ENCODE results near the gene TMEM131L.
"Not testable (repeated sequence)": the region's sequence is repeated elsewhere in the genome, so short reads cannot be mapped to it uniquely, and the experiment has no call there.

Gene TMEM131L

DNA sequence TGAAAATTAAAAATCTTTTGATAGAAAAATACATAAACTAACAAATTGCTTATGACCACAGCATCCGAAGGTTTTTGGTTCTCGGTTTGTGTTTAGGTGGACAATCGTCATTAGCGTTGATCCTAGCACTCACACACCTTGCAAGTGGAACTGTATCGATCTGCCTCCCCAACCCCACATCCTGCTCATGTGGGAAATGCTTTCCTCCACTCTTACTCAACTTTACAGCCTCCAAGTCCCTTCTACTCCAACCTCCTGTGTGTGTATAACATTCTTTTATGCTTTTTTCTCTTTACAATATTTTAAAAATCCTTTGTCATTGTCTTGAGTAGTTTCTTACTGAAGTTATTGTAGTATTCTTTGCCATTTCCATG, 15.6 kb upstream of the TMEM131L start:
- DNase-seq: no peak

DNA sequence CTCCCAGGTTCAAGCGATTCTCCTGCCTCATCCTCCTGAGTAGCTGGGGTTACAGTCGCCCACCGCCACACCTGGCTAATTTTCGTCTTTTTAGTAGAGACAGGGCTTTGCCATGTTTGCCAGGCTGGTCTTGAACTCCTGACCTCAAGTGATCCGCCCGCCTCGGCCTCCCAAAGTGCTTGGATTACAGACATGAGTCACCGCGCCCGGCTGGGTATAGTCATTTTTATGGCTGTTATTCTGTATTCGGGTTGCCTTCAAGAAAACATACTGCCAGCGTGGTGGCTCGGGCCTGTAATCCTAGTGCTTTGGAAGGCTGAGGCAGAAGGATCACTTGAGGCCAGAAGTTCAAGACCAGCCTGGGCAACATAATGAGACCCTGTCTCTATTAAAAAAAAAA, 15.0 kb upstream of the TMEM131L start:
- not testable (repeated sequence) for DNase-seq

DNA sequence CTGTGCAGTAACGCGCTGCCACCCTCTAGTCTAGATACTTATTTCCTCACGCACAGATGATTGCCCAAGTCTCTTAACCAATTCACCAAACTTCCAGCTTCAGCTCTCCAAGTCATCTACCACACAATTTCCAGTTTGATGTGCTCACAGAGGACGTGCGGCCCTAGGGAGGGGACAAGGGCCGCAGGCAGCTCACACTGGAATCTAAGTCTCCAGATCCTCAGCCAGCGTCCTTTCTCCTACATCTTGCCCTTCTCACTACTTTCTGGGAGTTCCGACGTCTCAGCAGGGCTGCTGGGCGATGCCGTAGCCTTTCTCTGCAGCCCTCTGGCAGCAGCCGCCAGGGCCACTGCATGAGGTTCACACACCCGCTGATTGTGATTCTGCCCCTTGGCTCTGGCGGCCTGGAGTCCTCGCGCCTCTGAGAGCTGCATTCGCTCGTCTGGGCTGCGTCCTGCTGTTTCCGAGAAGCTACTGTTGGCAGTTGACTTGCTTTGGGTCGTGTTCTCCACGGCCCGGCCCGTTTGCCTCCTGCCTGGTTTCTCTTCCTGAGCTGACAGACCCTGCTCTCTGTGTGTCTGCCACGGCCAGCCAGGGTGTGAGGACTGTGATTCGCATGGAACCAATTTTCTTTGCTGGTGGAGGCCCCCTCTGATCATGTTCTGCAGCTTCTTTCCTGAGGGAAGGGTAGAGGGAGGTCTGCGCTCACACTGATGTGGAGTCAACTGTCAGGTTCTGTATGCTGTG, 14.1 kb upstream of the TMEM131L start:
- DNase-seq: no peak

DNA sequence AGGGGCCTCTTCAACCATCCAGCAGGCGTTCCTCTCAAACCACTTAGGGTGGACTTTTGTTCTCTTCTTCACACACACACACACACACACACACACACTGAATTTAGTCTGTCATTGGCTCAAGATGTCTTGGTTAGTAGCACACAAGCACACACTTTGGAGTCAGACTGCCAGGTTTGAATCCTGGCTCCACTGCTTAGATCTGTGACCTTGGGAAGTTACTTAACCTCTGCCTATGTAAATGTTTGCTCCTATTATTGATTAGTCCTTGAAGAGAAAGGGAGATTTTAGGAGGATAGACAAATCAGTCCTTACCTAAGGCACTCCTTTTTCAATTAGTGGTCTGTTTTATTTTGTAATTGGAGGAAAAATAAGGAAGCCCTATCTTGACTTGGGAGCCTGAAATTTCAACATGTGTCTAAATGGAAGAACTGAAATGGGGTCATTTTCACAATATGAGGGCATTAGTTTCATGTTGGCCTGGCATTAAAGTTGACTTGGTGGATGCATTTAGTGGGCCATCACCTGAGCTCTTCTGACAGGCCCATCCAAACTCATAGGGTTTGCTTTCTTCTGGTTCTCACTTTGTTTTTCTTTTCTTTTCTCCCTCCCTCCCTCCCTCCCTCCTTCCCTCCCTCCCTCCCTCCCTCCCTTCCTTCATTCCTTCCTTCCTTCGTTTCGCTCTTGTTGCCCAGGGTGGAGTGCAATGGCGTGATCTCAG, 13.3 kb upstream of the TMEM131L start:
- DNase-seq: no peak

DNA sequence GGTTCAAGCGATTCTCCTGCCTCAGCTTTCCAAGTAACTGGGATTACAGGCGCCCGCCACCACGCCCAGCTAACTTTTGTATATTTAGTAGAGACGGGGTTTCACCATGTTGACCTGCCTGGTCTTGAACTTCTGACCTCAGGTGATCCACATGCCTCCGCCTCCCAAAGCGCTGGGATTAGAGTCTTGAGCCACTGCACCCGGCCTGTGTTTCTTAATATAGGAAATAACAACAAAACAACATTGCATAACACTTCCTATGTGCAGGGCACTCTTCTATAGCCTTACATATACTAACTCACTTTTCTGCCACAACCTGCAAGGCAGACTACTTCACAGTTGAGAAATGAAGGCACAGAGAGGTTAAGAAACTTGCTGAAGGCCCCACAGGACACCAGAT, 12.8 kb upstream of the TMEM131L start:
- no peak for DNase-seq

DNA sequence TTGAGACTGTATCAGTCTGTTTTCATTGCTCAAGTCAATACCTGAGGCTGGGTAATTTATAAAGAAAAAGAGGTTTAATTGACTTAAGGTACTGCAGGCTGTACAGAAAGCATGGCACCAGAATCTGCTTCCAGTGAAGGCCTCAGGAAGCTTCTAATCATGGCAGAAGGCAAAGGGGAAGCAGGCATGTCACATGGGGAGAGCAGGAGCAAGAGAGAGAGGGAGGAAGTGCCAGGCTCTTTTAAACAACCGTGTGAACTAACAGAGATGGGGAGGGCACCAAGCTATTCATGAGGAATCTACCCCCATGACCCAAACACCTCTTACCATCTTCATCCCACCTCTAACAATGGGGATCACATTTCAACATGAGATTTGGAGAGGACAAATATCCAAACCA, 7.2 kb upstream of the TMEM131L start:
- no peak for DNase-seq

DNA sequence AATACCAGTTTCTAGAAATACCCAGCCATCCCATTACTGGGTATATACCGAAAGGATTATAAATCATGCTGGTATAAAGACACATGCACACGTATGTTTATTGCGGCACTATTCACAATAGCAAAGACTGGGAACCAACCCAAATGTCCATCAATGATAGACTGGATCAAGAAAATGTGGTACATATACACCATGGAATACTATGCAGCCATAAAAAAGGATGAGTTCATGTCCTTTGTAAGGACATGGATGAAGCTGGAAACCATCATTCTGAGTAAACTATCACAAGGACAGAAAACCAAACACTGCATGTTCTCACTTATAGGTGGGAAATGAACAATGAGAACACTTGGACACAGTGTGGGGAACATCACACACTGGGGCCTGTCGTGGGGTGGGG, 4.6 kb upstream of the TMEM131L start:
- not testable (repeated sequence) for DNase-seq

DNA sequence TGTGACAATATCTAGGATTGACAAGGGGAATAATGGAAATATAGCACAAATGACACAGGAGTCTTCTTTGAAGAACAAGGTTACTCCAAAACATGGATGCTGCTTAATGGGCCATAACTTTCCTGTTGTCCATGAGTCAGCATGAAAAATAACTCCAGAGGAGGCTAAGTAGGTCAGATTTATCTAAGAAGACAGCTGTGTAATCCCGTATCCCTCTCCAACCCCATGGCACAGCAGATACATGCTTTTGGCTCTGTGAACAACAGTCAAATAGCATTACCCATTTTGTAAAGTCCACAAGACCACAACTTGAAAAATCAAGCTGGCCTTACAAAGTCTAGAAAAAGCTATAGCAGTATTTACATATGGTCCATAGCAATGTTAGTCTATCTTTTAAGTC, 2.1 kb upstream of the TMEM131L start:
- DNase-seq: no peak

DNA sequence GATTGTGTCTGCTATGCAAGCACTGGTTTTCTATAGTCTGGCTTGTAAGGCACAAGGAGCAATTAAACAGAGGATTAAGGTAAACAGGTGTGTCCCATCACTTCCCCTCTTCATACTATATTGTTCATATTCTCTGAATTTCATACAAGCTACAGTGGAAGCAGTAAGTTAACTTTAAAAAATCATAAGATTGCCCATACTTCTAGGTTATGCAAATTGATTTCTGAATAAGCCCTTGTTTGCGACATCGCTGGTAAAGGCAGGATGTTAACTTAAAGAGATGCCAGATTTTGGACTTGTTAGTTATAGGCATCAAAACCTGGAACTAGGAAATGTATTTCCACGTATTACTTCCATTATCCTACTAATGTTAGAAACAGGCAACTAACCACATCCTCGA, 1.0 kb upstream of the TMEM131L start:
- no peak for DNase-seq

DNA sequence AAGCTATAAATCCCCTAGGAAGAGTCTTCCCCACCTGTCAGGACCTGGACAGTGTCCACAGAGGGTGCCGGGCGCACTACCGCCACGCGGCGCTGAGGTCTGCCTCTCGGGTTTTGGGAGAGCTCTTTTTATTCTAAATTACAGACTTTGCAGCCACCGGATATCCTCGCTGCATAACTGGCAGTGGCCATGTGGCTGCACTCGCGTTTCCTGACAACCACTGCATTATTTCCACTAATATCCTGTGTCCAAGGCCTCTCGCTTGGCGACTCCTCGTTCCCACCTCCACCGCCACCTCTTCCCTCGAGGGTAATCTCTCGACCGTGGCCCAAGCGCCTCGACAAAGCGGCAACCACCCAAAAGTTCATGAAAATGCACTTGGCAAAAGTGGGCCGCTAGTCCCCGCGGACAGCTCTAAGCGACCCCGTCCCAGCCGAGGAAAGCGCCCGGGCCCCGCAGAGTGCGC, 512 bp upstream of the TMEM131L start:
- DNase-seq: peak in 1 of 2 donors; percentile 52

DNA sequence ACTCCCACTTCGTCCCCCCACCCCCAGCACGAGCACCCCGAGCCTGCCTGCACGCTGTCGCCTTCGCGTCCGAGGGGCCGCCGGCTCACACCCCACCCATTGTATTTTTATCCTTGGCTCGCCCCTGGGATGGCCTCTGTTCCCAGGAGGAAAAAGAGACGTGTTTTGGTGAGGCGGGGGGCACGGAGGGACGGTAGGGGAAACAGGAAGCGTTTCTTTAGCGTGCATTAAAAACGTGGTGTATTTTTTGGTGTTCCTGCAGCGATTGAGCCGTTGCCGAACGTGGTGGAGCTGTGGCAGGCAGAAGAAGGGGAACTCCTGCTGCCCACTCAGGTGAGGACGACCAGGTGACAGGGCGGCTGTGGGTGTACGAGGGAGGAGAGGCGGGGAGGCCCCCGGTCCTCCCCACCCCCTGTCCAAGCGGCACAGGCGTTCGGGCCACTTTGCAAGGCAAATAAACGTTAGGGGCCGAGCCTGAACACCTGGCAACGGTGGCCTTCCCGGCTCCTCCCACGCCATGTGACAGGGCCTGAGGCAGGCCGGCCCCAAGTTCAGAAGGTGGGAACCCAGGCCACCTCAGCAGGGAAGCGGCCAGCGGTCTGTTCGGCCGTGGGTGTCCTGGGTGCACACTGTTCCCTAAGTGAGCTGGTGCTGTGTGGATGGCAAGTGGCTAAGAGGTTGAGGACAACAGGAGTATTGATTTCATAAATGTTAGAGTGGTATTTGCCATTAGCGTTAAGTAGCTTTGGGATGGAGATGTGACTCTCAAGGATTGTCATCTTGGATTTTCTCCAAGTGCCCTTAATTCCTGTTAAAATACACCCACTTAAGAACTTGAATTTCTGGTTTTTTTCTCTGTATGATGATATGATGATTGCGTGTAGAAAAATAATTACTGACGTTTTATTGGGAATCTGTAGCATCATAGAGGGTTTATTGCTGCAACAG, 1.1 kb downstream of the TMEM131L start:
- DNase-seq: peak; percentile 57 to 61

DNA sequence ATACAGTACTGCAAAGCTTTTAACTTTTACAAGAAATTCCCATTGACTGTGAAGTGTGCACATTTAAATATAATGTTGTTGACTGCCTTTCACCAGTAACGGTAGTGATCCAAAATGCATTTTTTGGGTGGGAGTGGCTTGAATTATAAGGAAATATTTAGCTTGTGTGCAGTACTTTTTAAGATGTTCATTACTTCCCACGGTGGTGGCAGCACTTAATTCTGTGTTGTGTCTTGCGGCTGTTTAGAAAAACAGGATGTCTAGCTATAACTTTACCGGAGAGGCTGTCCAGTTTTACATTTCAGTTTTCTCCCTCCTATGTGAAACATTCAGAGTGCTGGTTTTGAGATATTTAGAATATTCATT, 1.7 kb downstream of the TMEM131L start:
- no peak for DNase-seq

DNA sequence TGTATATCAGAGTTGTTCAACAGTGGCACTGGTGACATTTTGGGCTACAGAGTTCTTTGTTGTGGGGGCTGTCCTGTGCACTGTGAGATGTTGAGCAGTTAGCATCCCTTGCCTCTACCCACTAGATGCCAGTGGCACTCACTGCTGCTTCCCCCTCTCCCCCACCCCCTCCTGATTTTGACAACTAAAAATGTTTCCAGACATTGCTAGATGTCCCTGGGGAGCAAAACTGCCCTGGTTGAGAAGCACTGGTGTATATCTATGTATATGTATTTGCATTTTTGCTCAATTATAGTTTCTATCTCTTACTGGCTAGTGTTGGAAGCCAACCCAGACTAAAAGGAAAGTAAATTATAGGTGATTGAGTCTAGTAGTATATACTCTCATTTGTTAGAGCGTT, 2.4 kb downstream of the TMEM131L start:
- peak in 1 of 2 donors; percentile 37 for DNase-seq

DNA sequence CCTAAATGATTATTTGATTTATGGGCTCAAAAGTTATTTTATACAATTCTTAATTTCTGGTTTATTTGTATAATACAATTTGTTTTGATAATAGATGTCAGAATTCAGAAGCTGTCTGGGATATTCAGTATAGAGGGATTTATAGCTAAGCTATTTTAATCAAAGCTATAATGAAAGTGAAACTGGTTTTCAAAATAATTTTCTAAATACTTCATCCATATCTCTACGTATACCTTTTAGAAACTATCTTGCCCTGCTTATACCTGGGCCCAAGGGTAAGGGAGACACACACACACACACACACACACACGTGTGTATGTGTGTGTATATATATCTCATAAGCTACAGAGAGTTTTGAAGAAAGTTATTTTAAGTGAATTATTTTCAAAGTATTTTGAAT, 2.9 kb downstream of the TMEM131L start:
- no peak for DNase-seq

DNA sequence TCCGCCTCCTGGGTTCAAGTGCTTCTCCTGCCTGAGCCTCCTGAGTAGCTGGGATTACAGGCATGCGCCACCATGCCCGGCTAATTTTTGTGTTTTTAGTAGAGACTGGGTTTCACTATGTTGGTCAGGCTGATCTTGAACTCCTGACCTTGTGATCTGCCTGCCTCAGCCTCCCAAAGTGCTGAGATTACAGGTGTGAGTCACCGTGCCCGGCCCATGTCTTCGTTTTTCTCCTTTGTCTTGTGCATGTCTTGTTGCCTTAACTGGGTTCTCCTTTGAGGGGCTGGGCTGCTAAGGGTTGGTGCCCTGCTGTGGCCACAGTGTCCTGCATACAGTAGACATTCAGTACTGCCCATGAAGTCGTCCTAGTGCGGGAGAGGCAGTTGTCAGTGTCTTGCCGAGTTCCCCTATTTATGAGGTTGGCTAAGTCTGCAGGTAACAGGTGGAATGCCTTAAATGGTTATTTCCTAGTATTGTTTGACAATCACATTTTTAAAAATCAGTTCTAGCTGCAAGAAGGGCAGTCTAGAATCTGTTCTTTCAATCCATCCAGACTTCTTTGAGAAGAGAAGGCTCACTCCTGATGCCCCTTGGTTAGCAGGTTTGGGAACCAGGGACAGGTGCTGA, 5.0 kb downstream of the TMEM131L start:
- not testable (repeated sequence) for DNase-seq

DNA sequence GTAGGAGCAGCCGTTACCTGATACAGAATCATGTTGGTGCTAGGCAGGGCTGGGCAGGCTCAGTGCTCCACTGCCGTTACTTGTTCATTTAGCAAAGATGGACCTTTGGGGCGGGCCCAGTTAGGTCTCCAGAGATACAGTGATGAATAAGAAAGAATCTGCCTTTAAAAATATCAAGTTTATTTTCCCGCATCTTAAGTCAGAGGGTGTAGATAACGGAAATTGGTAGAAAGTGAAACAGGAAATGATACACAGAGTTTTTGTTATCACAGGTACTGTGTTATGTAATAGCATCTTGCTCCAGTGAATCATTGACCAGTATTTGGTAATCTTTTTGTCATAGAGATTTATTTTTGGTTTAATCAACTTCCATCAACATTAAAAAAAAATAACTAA, 5.5 kb downstream of the TMEM131L start:
- DNase-seq: peak; percentile 48 to 54

DNA sequence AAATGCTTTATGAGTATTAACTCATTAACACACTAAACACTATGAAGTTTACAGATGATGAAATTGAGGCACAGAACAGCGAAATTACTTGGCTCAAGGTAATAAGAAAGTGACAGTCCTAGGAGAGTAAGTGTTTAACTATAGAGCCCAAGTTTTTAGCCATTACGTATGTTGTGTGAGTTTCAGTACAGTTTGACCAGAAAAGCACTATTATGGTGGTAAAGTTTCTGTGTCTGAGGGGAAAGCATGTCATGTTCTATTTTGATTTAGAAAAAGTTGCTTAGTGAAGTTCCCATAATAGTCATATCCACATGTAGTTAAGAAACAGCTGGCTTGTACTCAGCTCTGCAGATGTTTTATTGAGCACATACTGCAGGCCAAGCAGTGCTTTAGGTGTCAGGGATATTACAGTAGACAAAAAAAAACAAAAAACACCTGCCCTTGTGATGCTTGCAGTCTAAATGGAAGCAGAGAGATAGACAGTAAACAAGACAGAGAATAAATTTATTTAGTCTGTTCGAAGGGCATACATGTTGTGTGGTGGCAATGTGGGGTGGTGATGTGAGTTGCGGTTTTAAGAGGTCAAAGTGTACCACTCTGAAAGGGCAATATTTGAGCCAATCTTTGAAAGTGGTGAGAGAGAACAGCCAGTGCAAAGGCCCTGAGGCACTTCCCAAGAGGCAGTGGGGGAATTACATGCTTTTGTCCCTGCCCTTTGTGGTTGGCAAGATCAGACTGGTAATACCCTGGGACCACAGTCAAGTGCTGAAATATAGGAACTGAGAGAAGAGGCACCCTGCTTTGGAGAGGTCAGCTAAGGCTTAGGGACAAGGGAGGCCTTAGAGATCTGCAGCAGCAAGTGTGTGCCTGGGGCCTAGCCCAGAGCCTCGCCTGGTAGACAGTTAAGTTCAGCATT, 6.2 kb downstream of the TMEM131L start:
- DNase-seq: no peak

DNA sequence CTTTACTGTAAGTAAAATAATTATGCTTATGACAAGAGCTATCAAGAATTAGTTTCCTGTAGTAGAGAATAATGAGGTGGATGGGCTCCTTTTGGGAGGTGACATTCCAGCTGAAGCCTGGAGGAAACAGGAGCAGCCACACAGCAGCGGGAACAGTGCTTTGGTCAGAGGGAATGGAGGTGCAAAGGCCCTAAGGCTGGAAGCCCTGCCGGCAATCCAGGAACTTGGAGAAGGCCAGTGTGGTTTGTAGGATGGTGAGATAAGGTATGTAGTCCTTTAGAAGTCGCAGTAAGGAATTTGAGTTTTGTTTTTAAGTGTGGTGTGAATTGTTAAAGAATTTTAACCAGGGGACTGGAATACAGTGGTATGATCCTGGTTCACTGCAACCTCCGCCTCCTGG, 8.1 kb downstream of the TMEM131L start:
- DNase-seq: no peak

DNA sequence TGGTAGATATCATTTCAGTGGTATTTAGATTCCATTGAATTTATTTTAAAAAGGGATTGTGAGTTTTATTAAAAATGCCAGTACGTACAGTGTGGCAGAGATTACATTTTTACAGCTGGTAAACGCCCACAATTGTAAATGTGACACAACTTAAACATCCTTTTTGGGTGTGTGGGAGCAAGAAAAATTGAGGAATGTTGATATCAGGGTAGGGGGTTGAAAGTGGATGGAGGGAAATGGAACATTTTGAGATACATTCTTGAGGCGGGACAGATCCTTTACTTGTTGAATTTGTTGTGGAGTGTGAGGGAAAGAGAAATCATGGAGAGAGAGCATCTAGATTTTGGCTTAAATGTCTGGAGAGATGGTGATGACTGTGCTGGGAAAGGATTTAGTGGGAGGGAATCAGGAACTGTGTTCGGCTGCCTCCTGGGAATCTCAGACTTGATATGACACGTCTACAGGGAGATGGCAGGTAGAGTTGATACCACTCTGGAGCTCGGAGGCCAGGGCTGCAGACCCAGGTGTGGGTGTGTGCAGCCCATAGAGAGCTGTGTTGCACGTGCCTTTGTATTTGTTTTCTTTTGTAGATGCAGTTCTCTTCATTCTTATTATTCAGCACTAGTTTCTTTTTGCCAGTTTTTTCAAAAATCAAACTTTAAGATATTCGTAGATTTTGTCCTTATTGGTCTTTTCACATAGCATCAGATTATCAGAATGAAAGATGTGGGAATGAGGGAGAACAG, 10.8 kb downstream of the TMEM131L start:
- no peak for DNase-seq

DNA sequence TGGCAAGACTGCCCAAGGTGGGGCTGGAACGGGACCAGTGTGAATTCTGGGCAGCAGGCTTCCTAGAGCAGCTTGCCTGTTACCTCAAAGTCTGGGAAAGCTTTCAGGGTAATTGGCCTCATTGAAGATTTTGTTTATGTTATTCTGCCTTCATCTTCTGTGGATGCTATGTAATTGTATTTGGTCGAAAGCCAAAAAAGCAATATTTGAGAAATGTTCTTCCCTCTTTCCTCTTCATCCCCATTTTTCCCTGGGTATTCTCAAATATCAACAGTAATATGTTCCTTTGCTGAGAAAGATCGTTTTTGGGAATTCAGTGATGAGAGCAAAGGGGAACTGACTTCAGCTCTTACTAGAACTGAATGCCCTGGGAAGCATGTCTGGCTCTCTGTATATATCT, 12.9 kb downstream of the TMEM131L start:
- no peak for DNase-seq

DNA sequence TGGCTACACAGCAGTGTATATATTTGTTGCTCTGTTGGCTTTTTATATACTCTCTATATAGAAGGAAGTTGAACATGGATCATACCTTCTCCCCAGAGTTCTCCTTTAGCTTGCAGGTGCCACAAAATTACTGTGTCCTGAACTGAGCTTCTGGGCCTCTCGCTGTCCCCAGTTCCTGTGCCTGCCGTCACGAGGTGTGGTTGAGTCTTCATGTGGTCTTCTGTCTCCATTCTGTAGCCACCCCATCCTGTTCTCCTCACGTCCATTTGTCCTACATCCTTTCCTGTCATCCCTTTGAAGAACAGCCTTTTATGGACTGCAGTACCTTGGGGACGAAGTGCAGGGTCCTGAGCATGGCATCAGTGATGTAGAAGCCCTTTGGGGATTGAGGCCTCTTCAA, 14.5 kb downstream of the TMEM131L start:
- no peak for DNase-seq
